Mesenchymal stem cell (in vitro differentiated cells and primary cell): ENCODE measurements around the gene PEX19.

ENCODE experiments used
- DNase-seq: peaks from one replicate; pipeline ENCODE4 v3.0.0-alpha.2; 2013
- H2AFZ ChIP-seq: one replicate; pipeline ENCODE4 v1.6.1; 2013; ENCODE audit warnings: low read depth, mild to moderate bottlenecking, control low read depth, inconsistent platforms, low read length, moderate library complexity
- H2AK5ac ChIP-seq: 2 replicates; pipeline ENCODE4 v1.6.1; 2013; ENCODE audit warnings: low read length, moderate library complexity, mild to moderate bottlenecking, inconsistent platforms; ENCODE audit not compliant: severe bottlenecking
- H2BK120ac ChIP-seq: one replicate; pipeline ENCODE4 v1.6.1; 2013; ENCODE audit warnings: low read depth, mild to moderate bottlenecking, inconsistent platforms, low read length, moderate library complexity
- H2BK12ac ChIP-seq, 2 experiments: one replicate each; pipeline ENCODE4 v1.6.1; 2013; ENCODE audit warnings: inconsistent platforms in 2 of 2, low read length in 2 of 2, mild to moderate bottlenecking in 2 of 2, moderate library complexity in 2 of 2, control low read depth in 1 of 2
- H2BK15ac ChIP-seq: one replicate; pipeline ENCODE4 v1.6.1; 2013; ENCODE audit warnings: mild to moderate bottlenecking, low read depth, inconsistent platforms; ENCODE audit not compliant: poor library complexity, severe bottlenecking
- H2BK5ac ChIP-seq: 2 replicates; pipeline ENCODE4 v1.6.1; 2013; ENCODE audit warnings: low read depth, mild to moderate bottlenecking, low read length, control low read depth, inconsistent platforms; ENCODE audit not compliant: poor library complexity, severe bottlenecking
- H3K14ac ChIP-seq, 2 experiments: one replicate each; pipeline ENCODE4 v1.6.1; 2013; ENCODE audit warnings: inconsistent platforms in 2 of 2, low read length in 2 of 2, control low read depth in 1 of 2, mild to moderate bottlenecking in 1 of 2, moderate library complexity in 1 of 2
- H3K18ac ChIP-seq, 2 experiments: one replicate each; pipeline ENCODE4 v1.6.1; 2013; ENCODE audit warnings: inconsistent platforms in 2 of 2, low read length in 2 of 2, control low read depth in 1 of 2, low read depth in 1 of 2, mild to moderate bottlenecking in 1 of 2
- H3K23ac ChIP-seq, 2 experiments: one replicate each; pipeline ENCODE4 v1.6.1; 2013; ENCODE audit warnings: inconsistent platforms in 2 of 2, low read length in 2 of 2, mild to moderate bottlenecking in 2 of 2, moderate library complexity in 2 of 2, control low read depth in 1 of 2
- H3K27ac ChIP-seq: 2 replicates; pipeline ENCODE4 v1.5.1; 2013; ENCODE audit warnings: mild to moderate bottlenecking, moderate library complexity, low read length, control low read depth, inconsistent platforms; ENCODE audit not compliant: poor library complexity, severe bottlenecking
- H3K27me3 ChIP-seq, 2 experiments: 2 replicates each; pipeline versions ENCODE4 v1.6.1 to v1.7.0; 2013; ENCODE audit warnings: low read length in 2 of 2, mild to moderate bottlenecking in 2 of 2, moderate library complexity in 2 of 2, control low read depth in 1 of 2, inconsistent platforms in 1 of 2; ENCODE audit not compliant: control insufficient read depth in 1 of 2, insufficient read depth in 1 of 2
- H3K36me3 ChIP-seq, 2 experiments: 2 replicates each; pipeline versions ENCODE4 v1.6.1 to v1.7.0; 2013; ENCODE audit warnings: low read length in 2 of 2, control low read depth in 1 of 2, inconsistent platforms in 1 of 2, low read depth in 1 of 2, mild to moderate bottlenecking in 1 of 2; ENCODE audit not compliant: insufficient read depth in 2 of 2, control insufficient read depth in 1 of 2
- H3K4ac ChIP-seq, 2 experiments: one replicate each; pipeline ENCODE4 v1.6.1; 2013; ENCODE audit warnings: inconsistent platforms in 2 of 2, low read length in 2 of 2, mild to moderate bottlenecking in 2 of 2, moderate library complexity in 2 of 2, control low read depth in 1 of 2, low read depth in 1 of 2
- H3K4me1 ChIP-seq: 2 replicates; pipeline ENCODE4 v1.6.1; 2013; ENCODE audit warnings: low read depth, low read length, control low read depth; ENCODE audit not compliant: control insufficient read depth, insufficient read depth
- H3K4me2 ChIP-seq: 2 replicates; pipeline ENCODE4 v1.6.1; 2013; ENCODE audit warnings: low read length, mild to moderate bottlenecking, inconsistent platforms; ENCODE audit not compliant: poor library complexity, severe bottlenecking
- H3K4me3 ChIP-seq, 2 experiments: 2 replicates each; pipeline versions ENCODE4 v1.5.1 to v1.7.0; 2013; ENCODE audit warnings: low read length in 2 of 2, mild to moderate bottlenecking in 2 of 2, control low read depth in 1 of 2, low read depth in 1 of 2; ENCODE audit not compliant: insufficient read depth in 1 of 2
- H3K79me1 ChIP-seq: replicated peaks from 2 replicates; pipeline ENCODE4 v1.6.1; 2013; ENCODE audit warnings: mild to moderate bottlenecking, control low read depth, low read length, inconsistent platforms; ENCODE audit not compliant: poor library complexity, severe bottlenecking
- H3K9ac ChIP-seq: 2 replicates; pipeline ENCODE4 v1.7.0; 2013; ENCODE audit warnings: mild to moderate bottlenecking, low read length, moderate library complexity
- H3K9me3 ChIP-seq: 2 replicates; pipeline ENCODE4 v1.7.0; 2013; ENCODE audit warnings: mild to moderate bottlenecking, low read length; ENCODE audit not compliant: control insufficient read depth
- H4K8ac ChIP-seq: one replicate; pipeline ENCODE4 v1.6.1; 2013; ENCODE audit warnings: inconsistent platforms, mild to moderate bottlenecking, low read length, moderate library complexity
- H4K91ac ChIP-seq: one replicate; pipeline ENCODE4 v1.6.1; 2013; ENCODE audit warnings: mild to moderate bottlenecking, low read length, inconsistent platforms
- WGBS: methylation state at CpG from one replicate; pipeline ENCODE4 v1.1.7; 2013; ENCODE audit warnings: mixed read lengths; 5-methylcytosine and 5-hydroxymethylcytosine counted together

Gene PEX19

GRCh38 chr1:160309571-160309970 lies 24.6 kb upstream of the PEX19 start:
- Histone ChIP-seq H3K27ac (no peak overlapping the region), H3K4ac (no peak overlapping the region), H2BK5ac (no peak overlapping the region), H3K9ac (peak overlapping the region; percentile 87), H2BK15ac (no peak overlapping the region), H3K4me3 (peak overlapping the region in 1 of 2 experiments; percentile 40), H3K36me3 (peaks cover 47 to 94% of the 10 kb centered on the region in 2 experiments), H3K4me2 (no peak overlapping the region), H2BK120ac (no peak overlapping the region), H3K9me3 (no peaks in the 10 kb centered on the region), H3K18ac (no peak overlapping the region), H3K4me1 (no peaks in the 10 kb centered on the region), H2AFZ (no peak overlapping the region), H3K23ac (no peak overlapping the region), H2AK5ac (no peak overlapping the region), H2BK12ac (no peak overlapping the region), H4K91ac (no peak overlapping the region), H3K79me1 (peaks cover 34% of the 10 kb centered on the region), H3K14ac (no peak overlapping the region), H4K8ac (no peak overlapping the region), H3K27me3 (no peaks in the 10 kb centered on the region)
- WGBS: 100% methylated on average over 1 of the region's 1 CpG
- no peak for DNase-seq

- Histone ChIP-seq H3K9ac (peak overlapping the region; percentile 87), H2BK120ac (no peak overlapping the region), H3K27me3 (no peaks in the 10 kb centered on the region), H4K91ac (no peak overlapping the region), H3K79me1 (peaks cover 31% of the 10 kb centered on the region), H3K4ac (no peak overlapping the region), H2BK12ac (no peak overlapping the region), H3K27ac (no peak overlapping the region), H3K14ac (no peak overlapping the region), H3K4me1 (no peaks in the 10 kb centered on the region), H3K18ac (no peak overlapping the region), H4K8ac (no peak overlapping the region), H2BK5ac (no peak overlapping the region), H3K36me3 (peaks cover 47 to 94% of the 10 kb centered on the region in 2 experiments), H3K4me2 (no peak overlapping the region), H3K4me3 (peak overlapping the region in 1 of 2 experiments; percentile 40), H2AK5ac (no peak overlapping the region), H3K23ac (no peak overlapping the region), H2BK15ac (no peak overlapping the region), H3K9me3 (no peaks in the 10 kb centered on the region), H2AFZ (no peak overlapping the region)
- DNase-seq: no peak
Observed at GRCh38 chr1:160309185-160309557, 24.2 kb upstream of the PEX19 start.

GRCh38 chr1:160308451-160309184 lies 23.7 kb upstream of the PEX19 start:
- H2BK15ac ChIP-seq: no peak overlapping the region

GRCh38 chr1:160307118-160307791 lies 22.3 kb upstream of the PEX19 start:
- no peaks in the 10 kb centered on the region for H3K9me3 ChIP-seq
- H3K9ac ChIP-seq: no peak overlapping the region
- no peaks in the 10 kb centered on the region for H3K27me3 ChIP-seq
- no peak overlapping the region for H3K27ac ChIP-seq
- no peak overlapping the region for H2BK5ac ChIP-seq
- no peak overlapping the region for H3K4me3 ChIP-seq
- no peak overlapping the region for H3K14ac ChIP-seq
- H3K4ac ChIP-seq: no peak overlapping the region
- H3K4me1 ChIP-seq: no peaks in the 10 kb centered on the region
- no peak overlapping the region for H3K18ac ChIP-seq
- H4K8ac ChIP-seq: no peak overlapping the region
- peaks cover 44 to 91% of the 10 kb centered on the region in 2 experiments for H3K36me3 ChIP-seq
- H4K91ac ChIP-seq: no peak overlapping the region
- H2BK120ac ChIP-seq: no peak overlapping the region
- WGBS: 95% methylated on average over 13 of the region's 13 CpGs
- DNase-seq: no peak
- H2AFZ ChIP-seq: no peak overlapping the region
- no peak overlapping the region for H2BK15ac ChIP-seq
- H2AK5ac ChIP-seq: no peak overlapping the region
- peaks cover 23% of the 10 kb centered on the region for H3K79me1 ChIP-seq
- no peak overlapping the region for H3K4me2 ChIP-seq
- no peak overlapping the region for H3K23ac ChIP-seq
- H2BK12ac ChIP-seq: no peak overlapping the region

More at GRCh38 chr1:160308451-160309184, 23.7 kb upstream of the PEX19 start:
- WGBS: 96% methylated on average over 3 of the region's 4 CpGs
- no peak overlapping the region for H4K8ac ChIP-seq
- no peak overlapping the region for H3K18ac ChIP-seq
- H2BK120ac ChIP-seq: no peak overlapping the region
- H4K91ac ChIP-seq: no peak overlapping the region
- no peak overlapping the region for H3K23ac ChIP-seq
- no peaks in the 10 kb centered on the region for H3K9me3 ChIP-seq
- no peak overlapping the region for H2AK5ac ChIP-seq
- no peak overlapping the region for H3K14ac ChIP-seq
- no peak overlapping the region for H3K4me2 ChIP-seq
- H3K27ac ChIP-seq: no peak overlapping the region
- peaks cover 28% of the 10 kb centered on the region for H3K79me1 ChIP-seq
- no peak overlapping the region for H3K4ac ChIP-seq
- H3K4me3 ChIP-seq: peak overlapping the region in 1 of 2 experiments; percentile 40
- DNase-seq: no peak
- peaks cover 47 to 93% of the 10 kb centered on the region in 2 experiments for H3K36me3 ChIP-seq
- no peak overlapping the region for H2BK5ac ChIP-seq
- no peaks in the 10 kb centered on the region for H3K27me3 ChIP-seq
- H2BK12ac ChIP-seq: no peak overlapping the region
- peak overlapping the region; percentile 87 for H3K9ac ChIP-seq
- H2AFZ ChIP-seq: no peak overlapping the region
- H3K4me1 ChIP-seq: no peaks in the 10 kb centered on the region
